ENCODE data around the gene NNT. TPM values are rescaled to one million over a fixed set of nuclear protein-coding genes. Genes with fewer than 3 reads are reported as not detected.
A peak's percentile ranks its signal among the peaks of the same experiment; 100 is the strongest.

Gene NNT
- total and polyA plus RNA-seq, 9 of the 15 experiments (the other 6 are each of a cell fraction or from before 2014, with no cell fraction given) = 21.9 to 68.6 (median 42.2) TPM

DNA sequence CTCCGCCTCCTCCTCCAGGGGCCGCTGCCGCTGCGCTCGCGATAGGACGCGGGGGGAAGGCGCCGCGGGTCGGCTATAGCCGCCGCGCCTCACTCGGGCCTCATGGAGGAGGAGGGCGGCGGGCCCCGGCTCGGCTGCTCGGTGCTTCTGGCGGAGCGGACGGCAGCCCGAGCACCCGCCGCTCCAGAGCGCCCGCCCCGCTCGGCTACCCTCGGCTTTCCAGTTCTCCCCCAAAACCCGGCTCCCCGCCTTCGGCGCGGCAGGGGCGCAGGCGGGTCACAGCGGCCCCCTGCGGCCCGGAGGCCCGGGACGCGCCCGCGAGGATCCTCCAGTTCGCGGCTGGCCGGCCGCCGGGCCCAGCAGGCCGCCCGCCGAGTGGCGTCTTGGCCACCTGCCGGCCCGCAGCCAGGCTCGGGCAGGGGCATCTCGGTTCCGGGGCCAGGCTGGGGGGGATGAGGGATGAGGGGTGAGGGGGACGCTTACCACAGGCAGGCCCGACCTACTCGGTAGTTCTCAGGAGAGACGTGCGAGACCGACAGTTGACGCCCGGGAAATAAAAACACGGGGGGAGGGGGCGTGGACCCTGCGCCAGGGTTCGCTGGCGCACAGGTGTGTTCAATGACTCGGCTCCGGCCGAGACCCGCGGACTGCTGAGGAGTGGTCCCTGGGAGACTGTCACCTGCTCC lies 46.0 kb upstream of the NNT start, which contains the start of gene PAIP1 (continued):
- TF ChIP-seq CTCFL (IDR thresholded peaks at IDR 0.05; ENCODE audit: borderline replicate concordance, insufficient read depth, low read depth, low read length, poor library complexity, severe bottlenecking) (peak; percentile 92), POLR2B (IDR thresholded peaks at IDR 0.05; ENCODE audit: low read depth, partially characterized antibody) (no peak), BMI1 (IDR thresholded peaks at IDR 0.05; ENCODE audit: low read length) (no peak), TBP (optimal IDR thresholded peaks at IDR 0.05; ENCODE audit: low read depth, low read length) (peak; percentile 66), ZBTB7A (IDR thresholded peaks at IDR 0.05; ENCODE audit: borderline replicate concordance, control insufficient read depth, low read depth, low read length) (peak; percentile 81), ZNF583 (CRISPR knock-in tag; IDR thresholded peaks at IDR 0.05) (0 out of 2 replicates have a peak, but pooled peaks have one; percentile 10), ZBTB17 (CRISPR knock-in tag; IDR thresholded peaks at IDR 0.05) (0 out of 2 replicates have a peak, but pooled peaks have one; percentile 65), MYC (IDR thresholded peaks at IDR 0.05; ENCODE audit: low read depth, low read length) (peak; percentile 89), MYC (CRISPR knock-in tag; IDR thresholded peaks at IDR 0.05; ENCODE audit: borderline replicate concordance, low read depth) (no peak), CEBPG (CRISPR knock-in tag; IDR thresholded peaks at IDR 0.05) (peak; percentile 3; the same call in 1 of the 2 replicates), CEBPG (tag; conservative IDR thresholded peaks at IDR 0.05 in 1 of 2, IDR thresholded peaks at IDR 0.05 in 1 of 2) (no peak), SIX5 (IDR thresholded peaks at IDR 0.05; ENCODE audit: borderline replicate concordance in 1 of 2, insufficient read depth in 1 of 2, low read depth in 1 of 2, low read length in 2 of 2) (peak in 1 of 2 experiments; percentile 6; a peak in 1 of 4 replicates), ZNF24 (IDR thresholded peaks at IDR 0.05) (peak; percentile 55; the same call in 1 of the 2 replicates), ZNF263 (CRISPR knock-in tag; IDR thresholded peaks at IDR 0.05; ENCODE audit: borderline replicate concordance) (peak; percentile 86), NONO (IDR thresholded peaks at IDR 0.05; ENCODE audit: low read depth in 2 of 2, low read length in 1 of 2) (peak; percentile 89 to 90), SAFB (IDR thresholded peaks at IDR 0.05; ENCODE audit: borderline replicate concordance, low read depth, low read length) (0 out of 2 replicates have a peak, but pooled peaks have one; percentile 44), YY1 (IDR thresholded peaks at IDR 0.05; ENCODE audit: borderline replicate concordance in 1 of 3, control insufficient read depth in 1 of 3, extremely low read depth in 1 of 3, insufficient read depth in 3 of 3, insufficient read length in 1 of 3, insufficient replicate concordance in 2 of 3, low read depth in 1 of 3, low read length in 2 of 3) (peak; percentile 3 to 80 (median 62)), MLLT1 (IDR thresholded peaks at IDR 0.05) (0 out of 4 replicates have a peak, but pooled peaks of 1 of the 2 experiments have one; percentile 24), POLR2H (tag; IDR thresholded peaks at IDR 0.05; ENCODE audit: low read depth) (peak; percentile 81), ILF3 (IDR thresholded peaks at IDR 0.05; ENCODE audit: borderline replicate concordance) (peak; percentile 84; the same call in 1 of the 2 replicates)
- TF ChIP-seq, protein P1, sequence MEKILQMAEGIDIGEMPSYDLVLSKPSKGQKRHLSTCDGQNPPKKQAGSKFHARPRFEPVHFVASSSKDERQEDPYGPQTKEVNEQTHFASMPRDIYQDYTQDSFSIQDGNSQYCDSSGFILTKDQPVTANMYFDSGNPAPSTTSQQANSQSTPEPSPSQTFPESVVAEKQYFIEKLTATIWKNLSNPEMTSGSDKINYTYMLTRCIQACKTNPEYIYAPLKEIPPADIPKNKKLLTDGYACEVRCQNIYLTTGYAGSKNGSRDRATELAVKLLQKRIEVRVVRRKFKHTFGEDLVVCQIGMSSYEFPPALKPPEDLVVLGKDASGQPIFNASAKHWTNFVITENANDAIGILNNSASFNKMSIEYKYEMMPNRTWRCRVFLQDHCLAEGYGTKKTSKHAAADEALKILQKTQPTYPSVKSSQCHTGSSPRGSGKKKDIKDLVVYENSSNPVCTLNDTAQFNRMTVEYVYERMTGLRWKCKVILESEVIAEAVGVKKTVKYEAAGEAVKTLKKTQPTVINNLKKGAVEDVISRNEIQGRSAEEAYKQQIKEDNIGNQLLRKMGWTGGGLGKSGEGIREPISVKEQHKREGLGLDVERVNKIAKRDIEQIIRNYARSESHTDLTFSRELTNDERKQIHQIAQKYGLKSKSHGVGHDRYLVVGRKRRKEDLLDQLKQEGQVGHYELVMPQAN (IDR thresholded peaks at IDR 0.05; ENCODE audit: borderline replicate concordance) = 0 out of 2 replicates have a peak, but pooled peaks have one; percentile 7

All from K562 (cell line).